ENCODE measurements around the gene DUSP1. TPM values are rescaled to one million over a fixed set of nuclear protein-coding genes. Genes with fewer than 3 reads are reported as not detected.

The DUSP1 gene
- total and polyA plus RNA-seq, 2 of the 13 experiments (the other 11 are each of a cell fraction or from before 2014, with no cell fraction given): 27.1 to 55.5 TPM

GRCh38 chr5:172764861-172765765 lies 5.9 kb downstream of the DUSP1 start (continued):
- no peak for TF ChIP-seq FUBP1 (CRISPR knock-in tag; IDR thresholded peaks at IDR 0.05; ENCODE audit: borderline replicate concordance)
- 0 out of 2 replicates have a peak, but pooled peaks have one; percentile 25 for TF ChIP-seq NFYB (CRISPR knock-in tag; IDR thresholded peaks at IDR 0.05)
- TF ChIP-seq FOXA3 (CRISPR knock-in tag; IDR thresholded peaks at IDR 0.05): peak; percentile 7; the same call in 1 of the 2 replicates
- peak; percentile 73; the same call in 1 of the 2 replicates for TF ChIP-seq MED1 (CRISPR knock-in tag; IDR thresholded peaks at IDR 0.05)
- TF ChIP-seq HBP1 (CRISPR knock-in tag; IDR thresholded peaks at IDR 0.05; ENCODE audit: low read depth): peak; percentile 38; the same call in 1 of the 2 replicates
- peak; percentile 94; the same call in 1 of the 2 replicates for TF ChIP-seq MEIS1 (CRISPR knock-in tag; IDR thresholded peaks at IDR 0.05; ENCODE audit: borderline replicate concordance)
- peak; percentile 71; the same call in 1 of the 2 replicates for TF ChIP-seq ETV5 (CRISPR knock-in tag; IDR thresholded peaks at IDR 0.05; ENCODE audit: borderline replicate concordance)
- 0 out of 2 replicates have a peak, but pooled peaks have one; percentile 29 for TF ChIP-seq ZSCAN31 (CRISPR knock-in tag; IDR thresholded peaks at IDR 0.05; ENCODE audit: low read depth)
- 0 out of 2 replicates have a peak, but pooled peaks have one; percentile 35 for TF ChIP-seq RNF2 (conservative IDR thresholded peaks at IDR 0.05; ENCODE audit: low read depth)
- TF ChIP-seq POGZ (CRISPR knock-in tag; IDR thresholded peaks at IDR 0.05): 0 out of 2 replicates have a peak, but pooled peaks have one; percentile 21
- TF ChIP-seq PRPF4 (IDR thresholded peaks at IDR 0.05; ENCODE audit: low read depth, low read length, poor library complexity, severe bottlenecking): no peak
- TF ChIP-seq RFX3 (CRISPR knock-in tag; IDR thresholded peaks at IDR 0.05): peak; percentile 89
- no peak for TF ChIP-seq SMYD3 (CRISPR knock-in tag; IDR thresholded peaks at IDR 0.05)
- peak; percentile 50; the same call in 1 of the 2 replicates for TF ChIP-seq ZNF281 (CRISPR knock-in tag; IDR thresholded peaks at IDR 0.05; ENCODE audit: borderline replicate concordance)
- TF ChIP-seq ZNF776 (CRISPR knock-in tag; IDR thresholded peaks at IDR 0.05): no peak
- peak; percentile 51 for TF ChIP-seq YY1 (IDR thresholded peaks at IDR 0.05; ENCODE audit: insufficient read depth, insufficient replicate concordance, low read depth, low read length)
- TF ChIP-seq TERF1 (CRISPR knock-in tag; IDR thresholded peaks at IDR 0.05): no peak
- peak; percentile 55 for TF ChIP-seq GFI1 (CRISPR knock-in tag; IDR thresholded peaks at IDR 0.05; ENCODE audit: borderline replicate concordance)
- peak; percentile 42; the same call in 1 of the 2 replicates for TF ChIP-seq ELF1 (CRISPR knock-in tag; IDR thresholded peaks at IDR 0.05)
- peak; percentile 58 for TF ChIP-seq GATAD2A (CRISPR knock-in tag; IDR thresholded peaks at IDR 0.05)
- TF ChIP-seq DMAP1 (CRISPR knock-in tag; IDR thresholded peaks at IDR 0.05): no peak
- peak; percentile 54 for TF ChIP-seq ELF3 (CRISPR knock-in tag; IDR thresholded peaks at IDR 0.05)
